HepG2 (cell line): ENCODE measurements around the gene SLC22A23. TPM values are rescaled to one million over a fixed set of nuclear protein-coding genes. Genes with fewer than 3 reads are reported as not detected.

Experiments
- ATAC-seq: fragments of 200-7000 bp; cut with Tn5 transposase; 3 replicates; pipeline ENCODE4 v1.9.1; 2020; ENCODE audit warnings: mild to moderate bottlenecking, moderate library complexity
- BruUV-seq: library from RNA; stranded (reverse); fragments of 400-500 nt; replicated peaks from 2 replicates; lab custom pipeline; 2021; lab: Mats Ljungman, UMichigan
- CTCF ChIA-PET: fragments of 300-600 bp; formaldehyde crosslinking; extraction: SDS; loops from one replicate; lab custom pipeline; 2021; ENCODE audit warnings: low total read pairs, inconsistent platforms, low intra/inter-chr PET ratio; lab: Yijun Ruan, JAX
- POLR2A ChIA-PET: fragments of 350-600 bp; sonication (Branson Sonifier 250); formaldehyde crosslinking; loops from one replicate; lab custom pipeline; 2020; ENCODE audit warnings: antibody characterized with exemption, inconsistent platforms; lab: Yijun Ruan, JAX
- DNase-seq: peaks from one replicate; pipeline ENCODE4 v3.0.0-alpha.2; 2015; ENCODE audit warnings: low spot score
- FAIRE-seq: peaks from 3 replicates; lab custom pipeline; 2011; peaks lifted over from hg19 to GRCh38; lab: Jason Lieb, UNC
- H2AFZ ChIP-seq: one replicate; pipeline ENCODE4 v1.6.1; 2011; ENCODE audit warnings: low read length, inconsistent platforms
- H3K27ac ChIP-seq: fragments of 300-600 bp; 3 replicates; pipeline ENCODE4 v1.8.0; 2011; ENCODE audit warnings: mixed run types, mild to moderate bottlenecking, mixed read lengths, low read length, inconsistent platforms; ENCODE audit not compliant: insufficient read depth; ENCODE audit errors: extremely low read length
- H3K27me3 ChIP-seq, 2 experiments: fragments of 200-600 bp in 1 of 2; 2 replicates in 1 of 2; 3 replicates in 1 of 2; pipeline versions ENCODE4 v1.6.0 to v1.8.0; 2011; ENCODE audit warnings: low read length in 2 of 2, mild to moderate bottlenecking in 2 of 2, moderate library complexity in 2 of 2, inconsistent platforms in 1 of 2; ENCODE audit not compliant: insufficient read depth in 2 of 2, control insufficient read depth in 1 of 2
- H3K36me3 ChIP-seq, 2 experiments: fragments of 200-600 bp in 1 of 2; replicated peaks in 1 of 2; 2 replicates in 1 of 2; 3 replicates in 1 of 2; pipeline versions ENCODE4 v1.5.1 to v1.8.0; 2011; ENCODE audit warnings: low read length in 2 of 2, inconsistent platforms in 1 of 2; ENCODE audit not compliant: insufficient read depth in 2 of 2, control insufficient read depth in 1 of 2
- H3K4me1 ChIP-seq: 2 replicates; pipeline ENCODE4 v1.5.1; 2012; ENCODE audit warnings: low read length, inconsistent platforms; ENCODE audit not compliant: insufficient read depth
- H3K4me2 ChIP-seq: 2 replicates; pipeline ENCODE4 v1.6.0; 2011; ENCODE audit warnings: low read depth, low read length, inconsistent platforms
- H3K4me3 ChIP-seq, 3 experiments: fragments of 200-600 bp in 1 of 3; sonication (generic), shearing (Covaris generic) in 1 of 3; replicated peaks in 1 of 3; 2 replicates each; pipeline ENCODE4 v1.5.1; 2011 to 2016; ENCODE audit warnings: low read length in 3 of 3, inconsistent platforms in 2 of 3, low read depth in 2 of 3, mild to moderate bottlenecking in 2 of 3, control low read depth in 1 of 3, mixed read lengths in 1 of 3; ENCODE audit not compliant: insufficient read depth in 1 of 3
- H3K79me2 ChIP-seq: one replicate; pipeline ENCODE4 v1.6.1; 2011; ENCODE audit warnings: low read length, inconsistent platforms; ENCODE audit not compliant: insufficient read depth
- H3K9ac ChIP-seq: 2 replicates; pipeline ENCODE4 v1.6.0; 2011; ENCODE audit warnings: mild to moderate bottlenecking, low read depth, low read length, inconsistent platforms; ENCODE audit not compliant: insufficient read depth
- H3K9me3 ChIP-seq: 2 replicates; pipeline ENCODE4 v1.5.1; 2012; ENCODE audit warnings: mild to moderate bottlenecking, low read length
- H4K20me1 ChIP-seq: 2 replicates; pipeline ENCODE4 v1.6.0; 2011; ENCODE audit warnings: inconsistent platforms, mild to moderate bottlenecking, low read length, moderate library complexity; ENCODE audit not compliant: insufficient read depth
- ARNT ChIP-seq: fragments of 450-650 bp; IDR thresholded peaks from 2 replicates; pipeline ENCODE4 v1.6.1; 2017
- ATF5 ChIP-seq: sonication (generic); formaldehyde crosslinking; IDR thresholded peaks from 2 replicates; pipeline ENCODE4 v1.4.0; 2020; ENCODE audit warnings: mild to moderate bottlenecking, low read depth, missing genetic modification reagents
- HMGXB4 ChIP-seq, 2 experiments: sonication (generic) in 1 of 2; formaldehyde crosslinking in 1 of 2; IDR thresholded peaks; 2 replicates each; pipeline versions ENCODE4 v1.4.0 to v1.6.1; 2018 to 2020; ENCODE audit warnings: missing genetic modification reagents in 2 of 2, borderline replicate concordance in 1 of 2, low read depth in 1 of 2, mild to moderate bottlenecking in 1 of 2, missing biosample characterization in 1 of 2
- HNRNPH1 ChIP-seq: fragments of 200-400 bp; formaldehyde crosslinking; optimal IDR thresholded peaks from 2 replicates; pipeline ENCODE3; 2017; ENCODE audit warnings: mild to moderate bottlenecking, low read depth, low read length
- NFYB ChIP-seq: sonication (generic); formaldehyde crosslinking; IDR thresholded peaks from 2 replicates; pipeline ENCODE4 v1.4.0; 2020; ENCODE audit warnings: missing genetic modification reagents
- NR2F6 ChIP-seq, 2 experiments: IDR thresholded peaks; 2 replicates each; pipeline ENCODE4 v1.6.1; 2016; ENCODE audit warnings: antibody characterized with exemption in 1 of 2, mild to moderate bottlenecking in 1 of 2
- PITX1 ChIP-seq: sonication (generic); formaldehyde crosslinking; IDR thresholded peaks from 2 replicates; pipeline ENCODE4 v1.5.1; 2020; ENCODE audit warnings: mild to moderate bottlenecking, missing genetic modification reagents
- TAF1 ChIP-seq: sonication (generic); formaldehyde crosslinking; IDR thresholded peaks from 2 replicates; pipeline ENCODE4 v1.4.0; 2020; ENCODE audit warnings: missing genetic modification reagents
- TFAP4 ChIP-seq: sonication (generic); IDR thresholded peaks from 2 replicates; pipeline ENCODE4 v1.6.1; 2016; ENCODE audit warnings: low read depth, borderline replicate concordance
- ZBTB46 ChIP-seq: sonication (generic); formaldehyde crosslinking; IDR thresholded peaks from 2 replicates; pipeline ENCODE4 v1.4.0; 2020; ENCODE audit warnings: mild to moderate bottlenecking, missing genetic modification reagents, borderline replicate concordance
- ZNF329 ChIP-seq: sonication (generic); formaldehyde crosslinking; IDR thresholded peaks from 2 replicates; pipeline ENCODE4 v1.9.0; 2021; ENCODE audit warnings: low read depth, mild to moderate bottlenecking, missing genetic modification reagents
- ZNF414 ChIP-seq: sonication (generic); formaldehyde crosslinking; IDR thresholded peaks from 2 replicates; pipeline ENCODE4 v1.5.0; 2020; ENCODE audit warnings: missing genetic modification reagents
- ZNF510 ChIP-seq: sonication (generic); formaldehyde crosslinking; IDR thresholded peaks from 2 replicates; pipeline ENCODE4 v1.4.0; 2020; ENCODE audit warnings: low read depth, mild to moderate bottlenecking, missing genetic modification reagents
- ZNF589 ChIP-seq: sonication (generic); formaldehyde crosslinking; conservative IDR thresholded peaks from 2 replicates; pipeline ENCODE4 v1.8.0; 2022; ENCODE audit warnings: mild to moderate bottlenecking, moderate library complexity, missing genetic modification reagents
- ZNF607 ChIP-seq: sonication (generic); formaldehyde crosslinking; IDR thresholded peaks from 2 replicates; pipeline ENCODE4 v1.5.1; 2020; ENCODE audit warnings: missing genetic modification reagents, mild to moderate bottlenecking, borderline replicate concordance
- ZNF761 ChIP-seq: sonication (generic); formaldehyde crosslinking; conservative IDR thresholded peaks from 2 replicates; pipeline ENCODE4 v1.4.0; 2020; ENCODE audit warnings: mild to moderate bottlenecking, missing genetic modification reagents
- WGBS: methylation state at CpG from one replicate; pipeline ENCODE4 v1.1.6; 2017; ENCODE audit warnings: low lambda C conversion rate; 5-methylcytosine and 5-hydroxymethylcytosine counted together
- in situ Hi-C: cut with HindIII; loops from 2 replicates; pipeline ENCODE4 v1.10.0; 2017; ENCODE audit warnings: low pct_unique_long_range_greater_than_20kb; ENCODE audit not compliant: extremely low pct_ligation_motif_present
- intact Hi-C: fragments of 100-400 bp; cut with micrococcal nuclease; formaldehyde crosslinking; loops from one replicate; pipeline ENCODE4 v1.10.0; 2022; ENCODE audit not compliant: unreplicated experiment
- polyA plus RNA-seq, 8 experiments: library from polyadenylated mRNA; depleted of rRNA in 3 of 8; stranded (reverse) in 7 of 8; unstranded in 1 of 8; fragments of >200 nt; fragmentation: Illumina TruSeq in 4 of 8; extraction: Trizol in 4 of 8; gene quantifications; 2 replicates each; pipeline versions ENCODE4 v1.2.1 to v1.2.3, GENCODE V29; 2011 to 2016; ENCODE audit warnings: low read depth in 4 of 8, missing spikeins in 1 of 8, mixed read lengths in 1 of 8; ENCODE audit not compliant: insufficient read depth in 1 of 8
- total RNA-seq, 5 experiments: library from RNA; depleted of rRNA; stranded (reverse); fragments of >200 nt; fragmentation: Illumina TruSeq; extraction: Trizol; gene quantifications; 2 replicates each; pipeline ENCODE4 v1.2.3, GENCODE V29; 2016; ENCODE audit warnings: low read depth in 1 of 5

The SLC22A23 gene
- total and polyA plus RNA-seq, 2 of the 13 experiments (the other 11 are each of a cell fraction or from before 2014, with no cell fraction given): 11.8 to 17.5 TPM

- TF ChIP-seq TFAP4 (peak; percentile 74), NR2F6 (IDR thresholded peaks at IDR 0.05) (peak; percentile 65), NR2F6 (CRISPR knock-in tag; IDR thresholded peaks at IDR 0.05) (no peak), PITX1 (CRISPR knock-in tag) (no peak)
Measured at GRCh38 chr6:3297909-3298308, 158.9 kb downstream of the SLC22A23 start (continued).

- Histone ChIP-seq H4K20me1 (no peaks in the 10 kb centered on the region), H3K27ac (no peak overlapping the region), H3K4me1 (peaks cover 11% of the 10 kb centered on the region), H3K9me3 (no peaks in the 10 kb centered on the region), H3K27me3 (no peaks in the 10 kb centered on the region), H2AFZ (no peak overlapping the region), H3K79me2 (no peaks in the 10 kb centered on the region), H3K9ac (no peak overlapping the region), H3K4me3 (no peak overlapping the region), H3K4me2 (no peak overlapping the region), H3K36me3 (peaks cover 43 to 71% of the 10 kb centered on the region in 2 experiments)
- ChIA-PET CTCF (no interaction called here), POLR2A (no interaction called here)
- no peak for FAIRE-seq
- DNase-seq: no peak
- in situ Hi-C loops: loop anchor here (25.0 kb wide), 1 partner anchor 690 kb away; no protein-coding TSS in a partner anchor
- WGBS: 94% methylated on average over 9 of the region's 9 CpGs
- BruUV-seq: no TSS peak
- ATAC-seq: no peak
- intact Hi-C loops: loop anchor here (5.0 kb wide), 1 partner anchor 155 kb away; no protein-coding TSS in a partner anchor
- TF ChIP-seq ZBTB46 (CRISPR knock-in tag) (no peak), TAF1 (CRISPR knock-in tag) (no peak), HMGXB4 (CRISPR knock-in tag; IDR thresholded peaks at IDR 0.05; ENCODE audit: borderline replicate concordance in 1 of 2, low read depth in 1 of 2) (no peak), ZNF607 (no peak), HNRNPH1 (no peak), ZNF414 (CRISPR knock-in tag) (no peak), ARNT (no peak), ZNF329 (CRISPR knock-in tag) (no peak), ZNF761 (CRISPR knock-in tag) (no peak), NFYB (no peak), ZNF589 (no peak), ZNF510 (no peak), ATF5 (no peak)
Measured at GRCh38 chr6:3297006-3297405, 159.8 kb downstream of the SLC22A23 start.
